Measurements from ENCODE around the gene CACNA2D4. TPM values are rescaled to one million over a fixed set of nuclear protein-coding genes. Genes with fewer than 3 reads are reported as not detected.

The CACNA2D4 gene
- total and polyA plus RNA-seq, 4 donors, result 0.82 to 2.8 (median 1.3) TPM

- no peak overlapping the region for H3K9ac ChIP-seq (ENCODE audit: low read depth in 1 of 2, low read length in 2 of 2)
- H3K36me3 ChIP-seq (ENCODE audit: control insufficient read depth in 4 of 4, insufficient read depth in 3 of 4, low read depth in 1 of 4, low read length in 3 of 4), result no peaks in the 10 kb centered on the region
- H3K4me1 ChIP-seq (ENCODE audit: control insufficient read depth in 4 of 4, insufficient read depth in 4 of 4, low read length in 3 of 4), result peaks cover 0 to 9% (median 5%) of the 10 kb centered on the region in 4 donors
- H3K27ac ChIP-seq (ENCODE audit: low read depth in 1 of 2, low read length in 2 of 2), result no peak overlapping the region
- DNase-seq (ENCODE audit: low spot score), result no peak
- H3K9me3 ChIP-seq (ENCODE audit: control insufficient read depth in 4 of 4, low read length in 3 of 4), result no peaks in the 10 kb centered on the region
- TF ChIP-seq YY1 (IDR thresholded peaks at IDR 0.05) (no peak), FOXA1 (IDR thresholded peaks at IDR 0.05) (no peak), TAF1 (conservative IDR thresholded peaks at IDR 0.05) (no peak), ATF3 (IDR thresholded peaks at IDR 0.05) (no peak), FOXA2 (IDR thresholded peaks at IDR 0.05) (no peak), SP1 (IDR thresholded peaks at IDR 0.05) (no peak), HNF4G (IDR thresholded peaks at IDR 0.05) (no peak)
- H3K27me3 ChIP-seq (ENCODE audit: control insufficient read depth in 4 of 4, insufficient read depth in 4 of 4, low read length in 3 of 4), result no peaks in the 10 kb centered on the region
- 87% methylated on average over 11 of the region's 11 CpGs for WGBS
- H3K4me3 ChIP-seq (ENCODE audit: low read depth in 1 of 3, low read length in 3 of 3), result no peak overlapping the region
These were observed 11.0 kb upstream of the CACNA2D4 start for GRCh38 chr12:1929241-1929984.

DNA sequence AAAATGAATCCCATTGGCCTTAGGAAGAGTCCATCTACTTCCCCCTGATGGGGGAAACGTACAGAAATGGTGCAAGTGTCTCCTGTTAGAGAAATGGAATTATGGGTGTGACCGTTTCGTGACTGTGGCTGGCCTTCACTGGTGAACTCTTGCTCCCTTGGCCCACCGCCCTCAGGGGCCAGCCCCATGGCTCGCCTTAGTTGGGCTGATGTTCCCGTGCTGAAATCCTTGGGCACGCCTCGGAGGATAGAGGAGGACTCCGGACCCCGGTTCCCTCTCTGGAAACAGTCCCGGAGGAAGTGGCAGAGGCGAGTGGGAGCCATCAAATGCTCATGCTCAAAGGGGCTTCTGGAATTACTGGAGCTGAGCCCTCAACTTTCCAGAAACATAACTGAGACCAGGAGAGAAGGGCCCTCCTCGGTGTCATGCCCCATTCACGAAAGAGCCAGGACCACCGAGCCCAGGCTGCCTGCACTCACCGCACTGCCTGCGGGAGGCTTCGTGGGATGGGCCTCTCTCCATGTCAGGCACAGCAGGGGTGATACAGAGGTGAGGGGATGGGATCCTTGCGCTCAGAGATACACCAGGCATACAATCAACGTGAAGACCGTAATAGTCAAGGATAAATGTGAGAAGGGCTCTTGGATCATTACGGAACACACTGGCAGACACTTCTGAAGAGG lies 10.1 kb upstream of the CACNA2D4 start:
- H3K27ac ChIP-seq (ENCODE audit: low read depth in 1 of 2, low read length in 2 of 2), result no peak overlapping the region

More for the DNA sequence above, 10.1 kb upstream of the CACNA2D4 start:
- no peak for TF ChIP-seq GABPA (IDR thresholded peaks at IDR 0.05 in 1 of 2, conservative IDR thresholded peaks at IDR 0.05 in 1 of 2)
- TF ChIP-seq, protein P1, sequence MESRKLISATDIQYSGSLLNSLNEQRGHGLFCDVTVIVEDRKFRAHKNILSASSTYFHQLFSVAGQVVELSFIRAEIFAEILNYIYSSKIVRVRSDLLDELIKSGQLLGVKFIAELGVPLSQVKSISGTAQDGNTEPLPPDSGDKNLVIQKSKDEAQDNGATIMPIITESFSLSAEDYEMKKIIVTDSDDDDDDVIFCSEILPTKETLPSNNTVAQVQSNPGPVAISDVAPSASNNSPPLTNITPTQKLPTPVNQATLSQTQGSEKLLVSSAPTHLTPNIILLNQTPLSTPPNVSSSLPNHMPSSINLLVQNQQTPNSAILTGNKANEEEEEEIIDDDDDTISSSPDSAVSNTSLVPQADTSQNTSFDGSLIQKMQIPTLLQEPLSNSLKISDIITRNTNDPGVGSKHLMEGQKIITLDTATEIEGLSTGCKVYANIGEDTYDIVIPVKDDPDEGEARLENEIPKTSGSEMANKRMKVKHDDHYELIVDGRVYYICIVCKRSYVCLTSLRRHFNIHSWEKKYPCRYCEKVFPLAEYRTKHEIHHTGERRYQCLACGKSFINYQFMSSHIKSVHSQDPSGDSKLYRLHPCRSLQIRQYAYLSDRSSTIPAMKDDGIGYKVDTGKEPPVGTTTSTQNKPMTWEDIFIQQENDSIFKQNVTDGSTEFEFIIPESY (IDR thresholded peaks at IDR 0.05), result no peak
- TF ChIP-seq MAX (IDR thresholded peaks at IDR 0.05), result no peak
- TF ChIP-seq HNF4G (IDR thresholded peaks at IDR 0.05), result no peak
- TF ChIP-seq TAF1 (conservative IDR thresholded peaks at IDR 0.05), result no peak
- TF ChIP-seq JUND (IDR thresholded peaks at IDR 0.05), result no peak
- no peak for TF ChIP-seq EGR1 (IDR thresholded peaks at IDR 0.05; ENCODE audit: low read depth in 2 of 2)
- no peak for TF ChIP-seq YY1 (IDR thresholded peaks at IDR 0.05)
- TF ChIP-seq ATF3 (IDR thresholded peaks at IDR 0.05), result no peak
- no peak for TF ChIP-seq RAD21 (IDR thresholded peaks at IDR 0.05)
- TF ChIP-seq HNF4A (conservative IDR thresholded peaks at IDR 0.05), result no peak
- H3K9me3 ChIP-seq (ENCODE audit: control insufficient read depth in 4 of 4, low read length in 3 of 4), result no peaks in the 10 kb centered on the region
- 90% methylated on average over 22 of the region's 22 CpGs for WGBS
- H3K4me1 ChIP-seq (ENCODE audit: control insufficient read depth in 4 of 4, insufficient read depth in 4 of 4, low read length in 3 of 4), result peaks cover 0 to 9% (median 5%) of the 10 kb centered on the region in 4 donors
- H3K27me3 ChIP-seq (ENCODE audit: control insufficient read depth in 4 of 4, insufficient read depth in 4 of 4, low read length in 3 of 4), result no peaks in the 10 kb centered on the region
- H3K9ac ChIP-seq (ENCODE audit: low read depth in 1 of 2, low read length in 2 of 2), result no peak overlapping the region
- no peak for DNase-seq (ENCODE audit: low spot score)
- no peak overlapping the region for H3K4me3 ChIP-seq (ENCODE audit: low read depth in 1 of 3, low read length in 3 of 3)
- no peaks in the 10 kb centered on the region for H3K36me3 ChIP-seq (ENCODE audit: control insufficient read depth in 4 of 4, insufficient read depth in 3 of 4, low read depth in 1 of 4, low read length in 3 of 4)
